Activated CD4-positive, alpha-beta T cell treated with anti-CD3 and anti-CD28 coated beads for 4 hours (primary cell): ENCODE measurements around the gene PRKN.
"Not testable (repeated sequence)": the region's sequence is repeated elsewhere in the genome, so short reads cannot be mapped to it uniquely, and the experiment has no call there.

Source experiments
- DNase-seq, 2 donors: peaks; one replicate each; pipeline ENCODE4 v3.0.0-alpha.2; 2020

The PRKN gene

GRCh38 chr6:162421004-162421403 is 306.6 kb downstream of the PRKN start:
- DNase-seq, result no peak

GRCh38 chr6:162416831-162417537 is 310.6 kb downstream of the PRKN start:
- no peak for DNase-seq

- no peak for DNase-seq
These were observed 311.3 kb downstream of the PRKN start for GRCh38 chr6:162416307-162416706.

GRCh38 chr6:162409741-162410691 is 317.6 kb downstream of the PRKN start:
- no peak for DNase-seq

- DNase-seq, result no peak
These were observed 318.6 kb downstream of the PRKN start for GRCh38 chr6:162408826-162409535.

- no peak for DNase-seq
These were observed 322.6 kb downstream of the PRKN start for GRCh38 chr6:162404951-162405350.

- no peak for DNase-seq
These were observed 324.5 kb downstream of the PRKN start for GRCh38 chr6:162403031-162403430.

GRCh38 chr6:162395181-162395580 is 332.4 kb downstream of the PRKN start:
- no peak for DNase-seq

- DNase-seq, result not testable (repeated sequence)
These were observed 336.4 kb downstream of the PRKN start for GRCh38 chr6:162390961-162391811.

- no peak for DNase-seq
These were observed 338.1 kb downstream of the PRKN start for GRCh38 chr6:162389343-162390085.

GRCh38 chr6:162388383-162388777 is 339.2 kb downstream of the PRKN start:
- no peak for DNase-seq

GRCh38 chr6:162387718-162388382 is 339.7 kb downstream of the PRKN start:
- DNase-seq, result no peak

GRCh38 chr6:162385980-162386379 is 341.6 kb downstream of the PRKN start:
- no peak for DNase-seq

GRCh38 chr6:162379757-162380409 is 347.7 kb downstream of the PRKN start:
- DNase-seq, result no peak

GRCh38 chr6:162377735-162378134 is 349.8 kb downstream of the PRKN start:
- DNase-seq, result no peak

GRCh38 chr6:162373868-162374267 is 353.7 kb downstream of the PRKN start:
- DNase-seq, result no peak

GRCh38 chr6:162373192-162373591 is 354.4 kb downstream of the PRKN start:
- DNase-seq, result no peak

GRCh38 chr6:162372106-162372505 is 355.5 kb downstream of the PRKN start:
- no peak for DNase-seq

GRCh38 chr6:162371121-162371520 is 356.4 kb downstream of the PRKN start:
- DNase-seq, result no peak

- no peak for DNase-seq
These were observed 358.5 kb downstream of the PRKN start for GRCh38 chr6:162369091-162369490.

- no peak for DNase-seq
These were observed 363.1 kb downstream of the PRKN start for GRCh38 chr6:162364488-162364887.
